ENCODE measurements around the gene SELENOM. TPM values are rescaled to one million over a fixed set of nuclear protein-coding genes. Genes with fewer than 3 reads are reported as not detected.

Gene SELENOM
- total and polyA plus RNA-seq, 2 of the 8 experiments (the other 6 are each of a cell fraction or from before 2014, with no cell fraction given): 22.7 to 40.0 TPM

DNA sequence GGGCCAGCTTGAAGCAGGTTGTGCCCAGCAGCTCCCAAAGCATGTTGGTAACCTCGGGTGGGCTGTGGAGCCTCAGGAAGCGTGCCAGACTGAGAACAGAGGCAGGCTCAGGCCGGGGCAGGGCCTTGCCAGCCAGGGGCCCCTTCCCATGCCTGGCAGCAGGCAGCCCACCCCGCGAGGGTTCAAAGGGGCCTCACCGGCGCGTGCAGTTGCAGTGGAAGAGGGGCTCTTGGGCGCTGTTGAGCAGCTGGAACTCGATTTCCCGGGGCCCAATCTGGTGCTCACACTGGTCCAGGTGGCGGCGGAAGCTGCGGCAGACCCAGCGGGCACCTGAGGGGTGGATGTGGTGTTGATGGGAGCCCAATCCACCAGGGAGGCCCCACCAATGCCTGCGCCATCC is 29.3 kb upstream of the SELENOM start (continued):
- TF ChIP-seq RNF2 (IDR thresholded peaks at IDR 0.05; ENCODE audit: borderline replicate concordance, low read depth, low read length, missing control alignments, poor library complexity, severe bottlenecking) (no peak), EP300 (IDR thresholded peaks at IDR 0.05; ENCODE audit: borderline replicate concordance in 1 of 2, low read depth in 2 of 2, low read length in 2 of 2) (no peak)
